Ishikawa (cell line): ENCODE results near the gene ACSL6.

Source experiments
- CEBPB ChIP-seq: IDR thresholded peaks from 2 replicates; pipeline ENCODE4 v1.6.1; 2012
- CREB1 ChIP-seq: IDR thresholded peaks from 2 replicates; pipeline ENCODE4 v1.6.1; 2012; ENCODE audit warnings: low read depth
- EGR1 ChIP-seq: IDR thresholded peaks from 2 replicates; pipeline ENCODE4 v1.6.1; 2012
- EP300 ChIP-seq: IDR thresholded peaks from 2 replicates; pipeline ENCODE4 v1.6.1; 2012; ENCODE audit warnings: borderline replicate concordance
- FOXM1 ChIP-seq: IDR thresholded peaks from 2 replicates; pipeline ENCODE4 v1.6.1; 2012; ENCODE audit warnings: low read depth, borderline replicate concordance
- NFIC ChIP-seq: IDR thresholded peaks from 2 replicates; pipeline ENCODE4 v1.6.1; 2012
- RAD21 ChIP-seq: IDR thresholded peaks from 2 replicates; pipeline ENCODE4 v1.6.1; 2012; ENCODE audit warnings: low read depth
- TAF1 ChIP-seq: IDR thresholded peaks from 2 replicates; pipeline ENCODE4 v1.6.1; 2012; ENCODE audit warnings: low read depth, mild to moderate bottlenecking
- YY1 ChIP-seq: IDR thresholded peaks from 2 replicates; pipeline ENCODE4 v1.6.1; 2012; ENCODE audit warnings: low read depth
- TF ChIP-seq, protein P1 (sequence below): IDR thresholded peaks from 2 replicates; pipeline ENCODE4 v1.6.1; 2012; ENCODE audit warnings: low read depth, mild to moderate bottlenecking
- TF ChIP-seq, protein P2 (sequence below): IDR thresholded peaks from 2 replicates; pipeline ENCODE4 v1.6.1; 2012
- TF ChIP-seq, protein P3 (sequence below): IDR thresholded peaks from 2 replicates; pipeline ENCODE4 v1.6.1; 2012

DNA sequence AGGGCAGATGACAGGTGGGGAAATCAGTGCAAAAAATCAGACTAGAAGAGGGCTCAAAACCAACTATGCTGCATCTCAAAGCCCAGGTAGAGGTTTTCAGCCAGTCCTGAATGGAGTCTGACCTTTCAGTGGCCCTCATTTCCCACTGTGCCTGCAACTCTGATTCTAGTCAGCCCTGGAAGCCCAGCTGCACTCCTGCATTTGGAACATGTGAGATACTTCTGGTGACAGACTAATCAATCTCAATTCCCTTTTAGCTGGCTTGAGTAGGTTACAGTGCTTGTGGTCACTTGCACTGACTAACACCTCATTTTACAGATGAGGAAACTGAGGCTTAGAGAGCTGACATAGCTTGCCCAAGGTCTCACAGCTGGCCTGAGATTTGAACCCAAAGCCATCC is 7.9 kb upstream of the ACSL6 start:
- TF ChIP-seq TAF1 (no peak), EP300 (no peak), FOXM1 (no peak), RAD21 (no peak), EGR1 (no peak), CREB1 (no peak), YY1 (no peak), NFIC (no peak), CEBPB (no peak)
- TF ChIP-seq, protein P1, sequence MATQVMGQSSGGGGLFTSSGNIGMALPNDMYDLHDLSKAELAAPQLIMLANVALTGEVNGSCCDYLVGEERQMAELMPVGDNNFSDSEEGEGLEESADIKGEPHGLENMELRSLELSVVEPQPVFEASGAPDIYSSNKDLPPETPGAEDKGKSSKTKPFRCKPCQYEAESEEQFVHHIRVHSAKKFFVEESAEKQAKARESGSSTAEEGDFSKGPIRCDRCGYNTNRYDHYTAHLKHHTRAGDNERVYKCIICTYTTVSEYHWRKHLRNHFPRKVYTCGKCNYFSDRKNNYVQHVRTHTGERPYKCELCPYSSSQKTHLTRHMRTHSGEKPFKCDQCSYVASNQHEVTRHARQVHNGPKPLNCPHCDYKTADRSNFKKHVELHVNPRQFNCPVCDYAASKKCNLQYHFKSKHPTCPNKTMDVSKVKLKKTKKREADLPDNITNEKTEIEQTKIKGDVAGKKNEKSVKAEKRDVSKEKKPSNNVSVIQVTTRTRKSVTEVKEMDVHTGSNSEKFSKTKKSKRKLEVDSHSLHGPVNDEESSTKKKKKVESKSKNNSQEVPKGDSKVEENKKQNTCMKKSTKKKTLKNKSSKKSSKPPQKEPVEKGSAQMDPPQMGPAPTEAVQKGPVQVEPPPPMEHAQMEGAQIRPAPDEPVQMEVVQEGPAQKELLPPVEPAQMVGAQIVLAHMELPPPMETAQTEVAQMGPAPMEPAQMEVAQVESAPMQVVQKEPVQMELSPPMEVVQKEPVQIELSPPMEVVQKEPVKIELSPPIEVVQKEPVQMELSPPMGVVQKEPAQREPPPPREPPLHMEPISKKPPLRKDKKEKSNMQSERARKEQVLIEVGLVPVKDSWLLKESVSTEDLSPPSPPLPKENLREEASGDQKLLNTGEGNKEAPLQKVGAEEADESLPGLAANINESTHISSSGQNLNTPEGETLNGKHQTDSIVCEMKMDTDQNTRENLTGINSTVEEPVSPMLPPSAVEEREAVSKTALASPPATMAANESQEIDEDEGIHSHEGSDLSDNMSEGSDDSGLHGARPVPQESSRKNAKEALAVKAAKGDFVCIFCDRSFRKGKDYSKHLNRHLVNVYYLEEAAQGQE, result no peak
- TF ChIP-seq, protein P2, sequence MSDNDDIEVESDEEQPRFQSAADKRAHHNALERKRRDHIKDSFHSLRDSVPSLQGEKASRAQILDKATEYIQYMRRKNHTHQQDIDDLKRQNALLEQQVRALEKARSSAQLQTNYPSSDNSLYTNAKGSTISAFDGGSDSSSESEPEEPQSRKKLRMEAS, result no peak
- TF ChIP-seq, protein P3, sequence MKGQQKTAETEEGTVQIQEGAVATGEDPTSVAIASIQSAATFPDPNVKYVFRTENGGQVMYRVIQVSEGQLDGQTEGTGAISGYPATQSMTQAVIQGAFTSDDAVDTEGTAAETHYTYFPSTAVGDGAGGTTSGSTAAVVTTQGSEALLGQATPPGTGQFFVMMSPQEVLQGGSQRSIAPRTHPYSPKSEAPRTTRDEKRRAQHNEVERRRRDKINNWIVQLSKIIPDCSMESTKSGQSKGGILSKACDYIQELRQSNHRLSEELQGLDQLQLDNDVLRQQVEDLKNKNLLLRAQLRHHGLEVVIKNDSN, result no peak
